ENCODE measurements around the gene AUNIP. TPM values are rescaled to one million over a fixed set of nuclear protein-coding genes. Genes with fewer than 3 reads are reported as not detected.

AUNIP gene
- polyA plus RNA-seq, 2 of the 4 experiments (the other 2 are of a cell fraction) = 6.5 to 8.4 TPM

- no peak overlapping the region for H3K4me2 ChIP-seq
- 75% methylated on average over 1 of the region's 1 CpG for WGBS (ENCODE audit: missing lambda C conversion rate)
- FAIRE-seq = no peak
- no peak for DNase-seq (ENCODE audit: low read depth in 1 of 2, low spot score in 1 of 2)
- H3K9me3 ChIP-seq = no peaks in the 10 kb centered on the region
- CTCF ChIA-PET = interaction anchor here (0.8 to 3.8 kb wide), 26 partner anchors 9 to 140 kb away, joined by 3 to 84 read pairs (median 6); partner anchors contain the start of genes PAFAH2, PAQR7 and STMN1
- H3K4me3 ChIP-seq = no peak overlapping the region
- H3K27ac ChIP-seq = 0 out of 6 replicates have a peak overlapping the region, but pooled peaks of 1 of the 2 experiments have one; percentile 13
- H3K4me1 ChIP-seq = peaks cover 32% of the 10 kb centered on the region
- no peak for ATAC-seq
- TF ChIP-seq SMC3 (IDR thresholded peaks at IDR 0.05) = no peak
- POLR2A ChIA-PET = interaction anchor here (1.1 to 1.2 kb wide), 3 partner anchors 9 to 101 kb away, joined by 3 to 11 read pairs (median 4); partner anchors contain the start of gene PAFAH2
These were observed 37.0 kb upstream of the AUNIP start for GRCh38 chr1:25896266-25896665.

GRCh38 chr1:25895365-25895990 lies 36.2 kb upstream of the AUNIP start:
- TF ChIP-seq CTCF (IDR thresholded peaks at IDR 0.05) (peak; percentile 86), CEBPB (IDR thresholded peaks at IDR 0.05) (no peak), RAD21 (conservative IDR thresholded peaks at IDR 0.05 in 1 of 2, IDR thresholded peaks at IDR 0.05 in 1 of 2) (peak; percentile 83 to 84), SMC3 (IDR thresholded peaks at IDR 0.05) (peak; percentile 77)
- 14% methylated on average over 9 of the region's 12 CpGs for WGBS (ENCODE audit: missing lambda C conversion rate)
- Histone ChIP-seq H3K4me1 (peaks cover 40% of the 10 kb centered on the region), H3K9me3 (no peaks in the 10 kb centered on the region), H3K27ac (peak overlapping the region; percentile 94 to 98), H3K4me3 (no peak overlapping the region), H3K4me2 (peak overlapping the region; percentile 33; the same call in 1 of the 3 replicates)
- ChIA-PET POLR2A (interaction anchor here (0.6 to 1.2 kb wide), 3 partner anchors 10 to 208 kb away, joined by 4 to 11 read pairs (median 4); partner anchors contain the start of gene PAFAH2), CTCF (interaction anchor here (0.6 to 3.8 kb wide), 44 partner anchors 9 to 261 kb away, joined by 3 to 84 read pairs (median 4); partner anchors contain the start of genes AUNIP, EXTL1, MTFR1L and PAFAH2)
- ATAC-seq (peak; percentile 84 to 86), DNase-seq (ENCODE audit: low read depth in 1 of 2, low spot score in 1 of 2) (peak; percentile 86 to 93), FAIRE-seq (no peak)

GRCh38 chr1:25893116-25893515 lies 33.9 kb upstream of the AUNIP start:
- no peaks in the 10 kb centered on the region for H3K9me3 ChIP-seq
- 57% methylated on average over 4 of the region's 4 CpGs for WGBS (ENCODE audit: missing lambda C conversion rate)
- no peak overlapping the region for H3K4me3 ChIP-seq
- POLR2A ChIA-PET = interaction anchor here (1.9 kb wide), 1 partner anchor 18 kb away, joined by 6 read pairs; the partner anchor contains the start of gene PAQR7
- FAIRE-seq = no peak
- peaks cover 51% of the 10 kb centered on the region for H3K4me1 ChIP-seq
- DNase-seq (ENCODE audit: low read depth in 1 of 2, low spot score in 1 of 2) = no peak
- peak overlapping the region; percentile 73 for H3K4me2 ChIP-seq
- peak overlapping the region; percentile 94 to 98 for H3K27ac ChIP-seq
- no peak for TF ChIP-seq RFX5 (IDR thresholded peaks at IDR 0.05)
- TF ChIP-seq ELK1 (IDR thresholded peaks at IDR 0.05; ENCODE audit: low read depth, low read length) = no peak
- no peak for TF ChIP-seq TFCP2L1 (CRISPR knock-in tag; IDR thresholded peaks at IDR 0.05)
- no peak for TF ChIP-seq PHF8 (IDR thresholded peaks at IDR 0.05; ENCODE audit: borderline replicate concordance, low read depth)
- TF ChIP-seq MYC (IDR thresholded peaks at IDR 0.05; ENCODE audit: borderline replicate concordance, low read length) = no peak
- no peak for TF ChIP-seq SMC3 (IDR thresholded peaks at IDR 0.05)
- TF ChIP-seq ESRRA (IDR thresholded peaks at IDR 0.05; ENCODE audit: borderline replicate concordance, low read length) = no peak
- TF ChIP-seq GATA3 (IDR thresholded peaks at IDR 0.05; ENCODE audit: borderline replicate concordance) = no peak
- TF ChIP-seq POLR2A (IDR thresholded peaks at IDR 0.05; ENCODE audit: low read length) = no peak
- no peak for TF ChIP-seq CHD2 (IDR thresholded peaks at IDR 0.05; ENCODE audit: low read length, partially characterized antibody)
- TF ChIP-seq NFE2L2 (conservative IDR thresholded peaks at IDR 0.05; ENCODE audit: low read length) = no peak
- no peak for TF ChIP-seq NPAS2 (CRISPR knock-in tag; IDR thresholded peaks at IDR 0.05; ENCODE audit: borderline replicate concordance)
- no peak for TF ChIP-seq MAZ (IDR thresholded peaks at IDR 0.05; ENCODE audit: borderline replicate concordance, low read depth, low read length)
- no peak for TF ChIP-seq TP53 (CRISPR knock-in tag; IDR thresholded peaks at IDR 0.05)
- no peak for TF ChIP-seq CHD4 (IDR thresholded peaks at IDR 0.05; ENCODE audit: borderline replicate concordance)
- TF ChIP-seq HOXA7 (CRISPR knock-in tag; IDR thresholded peaks at IDR 0.05) = no peak
- TF ChIP-seq KDM5A (IDR thresholded peaks at IDR 0.05) = no peak
- no peak for TF ChIP-seq HDAC2 (IDR thresholded peaks at IDR 0.05)
- TF ChIP-seq FOSB (CRISPR knock-in tag; IDR thresholded peaks at IDR 0.05) = no peak
- TF ChIP-seq REST (IDR thresholded peaks at IDR 0.05) = no peak
- ATAC-seq = no peak
- CTCF ChIA-PET = interaction anchor here (0.6 to 4.1 kb wide), 5 partner anchors 10 to 204 kb away, joined by 3 to 26 read pairs (median 4); partner anchors contain the start of gene PAFAH2

Measured in A549 (cell line).